SK-N-SH treated with all-trans-retinoic acid at 6 μM for 48 hours (cell line): ENCODE data around the gene RHBDL1.

Experiments used
- ARNTL ChIP-seq: fragments of 450-650 bp; formaldehyde crosslinking; IDR thresholded peaks from 2 replicates; pipeline ENCODE4 v1.5.0; 2020; ENCODE audit warnings: low read depth, mild to moderate bottlenecking, moderate library complexity, borderline replicate concordance
- BACH2 ChIP-seq: fragments of 250-450 bp; sonication (Bioruptor Pico); IDR thresholded peaks from 2 replicates; pipeline ENCODE4 v1.9.0; 2021; ENCODE audit warnings: mild to moderate bottlenecking, borderline replicate concordance
- CSDC2 ChIP-seq: fragments of 250-450 bp; sonication (Bioruptor Pico); IDR thresholded peaks from 2 replicates; pipeline ENCODE4 v1.5.0; 2020; ENCODE audit warnings: mild to moderate bottlenecking, moderate library complexity
- PATZ1 ChIP-seq: fragments of 250-450 bp; sonication (Bioruptor Pico); IDR thresholded peaks from 2 replicates; pipeline ENCODE4 v1.8.0; 2020; ENCODE audit warnings: mild to moderate bottlenecking, moderate library complexity, borderline replicate concordance
- POU6F1 ChIP-seq: fragments of 250-450 bp; sonication (Bioruptor Pico); IDR thresholded peaks from 2 replicates; pipeline ENCODE4 v1.8.0; 2021; ENCODE audit warnings: low read depth, mild to moderate bottlenecking, moderate library complexity, borderline replicate concordance
- ZC3H10 ChIP-seq: fragments of 250-450 bp; sonication (Bioruptor Pico); IDR thresholded peaks from 2 replicates; pipeline ENCODE4 v1.5.1; 2021; ENCODE audit warnings: mild to moderate bottlenecking, moderate library complexity
- ZFP3 ChIP-seq: fragments of 250-450 bp; sonication (Bioruptor Pico); IDR thresholded peaks from 2 replicates; pipeline ENCODE4 v1.5.0; 2020; ENCODE audit warnings: mild to moderate bottlenecking, moderate library complexity
- ZNF565 ChIP-seq: fragments of 450-650 bp; formaldehyde crosslinking; conservative IDR thresholded peaks from 2 replicates; pipeline ENCODE4 v1.5.0; 2020; ENCODE audit warnings: low read depth, mild to moderate bottlenecking, moderate library complexity
- ZNF8 ChIP-seq: fragments of 450-650 bp; formaldehyde crosslinking; IDR thresholded peaks from 2 replicates; pipeline ENCODE4 v1.5.0; 2020; ENCODE audit warnings: mild to moderate bottlenecking, moderate library complexity

GRCh38 chr16:644556-644955, 30.9 kb upstream of the RHBDL1 start:
- no peak for TF ChIP-seq ZFP3 (CRISPR knock-in tag)
- TF ChIP-seq CSDC2 (CRISPR knock-in tag) = no peak
- TF ChIP-seq PATZ1 (CRISPR knock-in tag) = no peak
- no peak for TF ChIP-seq ARNTL (CRISPR knock-in tag)
- no peak for TF ChIP-seq ZC3H10 (CRISPR knock-in tag)
- no peak for TF ChIP-seq POU6F1
- no peak for TF ChIP-seq ZNF8 (CRISPR knock-in tag)
- no peak for TF ChIP-seq ZNF565 (CRISPR knock-in tag)
- TF ChIP-seq BACH2 = no peak
